WTC11 (cell line): ENCODE data around the gene ANKRD1. TPM values are rescaled to one million over a fixed set of nuclear protein-coding genes. Genes with fewer than 3 reads are reported as not detected.

Experiments used
- ARID4B ChIP-seq: sonication (generic); formaldehyde crosslinking; IDR thresholded peaks from 2 replicates; pipeline ENCODE4 v1.8.0; 2023; ENCODE audit warnings: missing genetic modification reagents, mild to moderate bottlenecking, borderline replicate concordance
- ELF4 ChIP-seq: sonication (generic); formaldehyde crosslinking; IDR thresholded peaks from 2 replicates; pipeline ENCODE4 v1.8.1; 2022; ENCODE audit warnings: low read depth, mild to moderate bottlenecking, moderate library complexity, missing genetic modification reagents
- EMX1 ChIP-seq: fragments of 250-450 bp; sonication (Bioruptor Pico); IDR thresholded peaks from 2 replicates; pipeline ENCODE4 v1.8.0; 2021; ENCODE audit warnings: mild to moderate bottlenecking
- ETV6 ChIP-seq: sonication (generic); formaldehyde crosslinking; IDR thresholded peaks from 2 replicates; pipeline ENCODE4 v1.8.1; 2022; ENCODE audit warnings: mild to moderate bottlenecking, missing genetic modification reagents
- FOXJ3 ChIP-seq: sonication (generic); formaldehyde crosslinking; IDR thresholded peaks from 2 replicates; pipeline ENCODE4 v1.9.0; 2021; ENCODE audit warnings: missing genetic modification reagents, mild to moderate bottlenecking, borderline replicate concordance
- KAT7 ChIP-seq: sonication (generic); formaldehyde crosslinking; IDR thresholded peaks from 2 replicates; pipeline ENCODE4 v1.8.1; 2023; ENCODE audit warnings: missing genetic modification reagents, mild to moderate bottlenecking, borderline replicate concordance
- MAX ChIP-seq: sonication (generic); formaldehyde crosslinking; IDR thresholded peaks from 2 replicates; pipeline ENCODE4 v1.8.0; 2022; ENCODE audit warnings: mild to moderate bottlenecking, missing genetic modification reagents
- NFE2L1 ChIP-seq: sonication (generic); formaldehyde crosslinking; IDR thresholded peaks from 2 replicates; pipeline ENCODE4 v1.8.1; 2023; ENCODE audit warnings: missing genetic modification reagents
- NR1H2 ChIP-seq: sonication (generic); formaldehyde crosslinking; IDR thresholded peaks from 2 replicates; pipeline ENCODE4 v1.9.0; 2021; ENCODE audit warnings: mild to moderate bottlenecking, moderate library complexity, missing genetic modification reagents
- OVOL2 ChIP-seq: fragments of 250-450 bp; sonication (Bioruptor Pico); IDR thresholded peaks from 2 replicates; pipeline ENCODE4 v1.9.0; 2021; ENCODE audit warnings: mild to moderate bottlenecking, borderline replicate concordance
- SMAD3 ChIP-seq: sonication (generic); formaldehyde crosslinking; IDR thresholded peaks from 2 replicates; pipeline ENCODE4 v1.8.0; 2022; ENCODE audit warnings: missing genetic modification reagents, mild to moderate bottlenecking, borderline replicate concordance
- SMAD4 ChIP-seq: sonication (generic); formaldehyde crosslinking; IDR thresholded peaks from 2 replicates; pipeline ENCODE4 v1.8.0; 2022; ENCODE audit warnings: mild to moderate bottlenecking, missing genetic modification reagents
- TEAD1 ChIP-seq: sonication (generic); formaldehyde crosslinking; IDR thresholded peaks from 2 replicates; pipeline ENCODE4 v1.8.0; 2022; ENCODE audit warnings: mild to moderate bottlenecking, missing genetic modification reagents
- TEAD4 ChIP-seq: sonication (generic); formaldehyde crosslinking; IDR thresholded peaks from 2 replicates; pipeline ENCODE4 v1.8.0; 2022; ENCODE audit warnings: mild to moderate bottlenecking, missing genetic modification reagents
- TP53 ChIP-seq: sonication (generic); formaldehyde crosslinking; IDR thresholded peaks from 2 replicates; pipeline ENCODE4 v1.8.1; 2023; ENCODE audit warnings: mild to moderate bottlenecking, missing genetic modification reagents
- ZMAT4 ChIP-seq: fragments of 250-450 bp; sonication (Bioruptor Pico); IDR thresholded peaks from 2 replicates; pipeline ENCODE4 v1.9.0; 2021; ENCODE audit warnings: mild to moderate bottlenecking
- ZNF263 ChIP-seq: sonication (generic); formaldehyde crosslinking; IDR thresholded peaks from 2 replicates; pipeline ENCODE4 v1.8.1; 2022; ENCODE audit warnings: low read depth, mild to moderate bottlenecking, moderate library complexity, missing genetic modification reagents
- ZNF317 ChIP-seq: sonication (generic); formaldehyde crosslinking; IDR thresholded peaks from 2 replicates; pipeline ENCODE4 v1.8.1; 2023; ENCODE audit warnings: low read depth, mild to moderate bottlenecking, moderate library complexity, missing genetic modification reagents, borderline replicate concordance
- total RNA-seq: library from RNA; stranded (reverse); gene quantifications from 3 replicates; pipeline ENCODE4 v1.2.3, GENCODE V29; 2021
- TF ChIP-seq, protein P1 (sequence below): sonication (generic); formaldehyde crosslinking; IDR thresholded peaks from 2 replicates; pipeline ENCODE4 v1.8.0; 2023; ENCODE audit warnings: missing genetic modification reagents
- TF ChIP-seq, protein P2 (sequence below): sonication (generic); formaldehyde crosslinking; IDR thresholded peaks from 2 replicates; pipeline ENCODE4 v1.8.1; 2023; ENCODE audit warnings: mild to moderate bottlenecking, missing genetic modification reagents
- TF ChIP-seq, protein P3 (sequence below): fragments of 250-450 bp; sonication (Bioruptor Pico); IDR thresholded peaks from 2 replicates; pipeline ENCODE4 v1.9.0; 2021; ENCODE audit warnings: mild to moderate bottlenecking, borderline replicate concordance
- TF ChIP-seq, protein P4 (sequence below): sonication (generic); formaldehyde crosslinking; IDR thresholded peaks from 2 replicates; pipeline ENCODE4 v1.8.0; 2022; ENCODE audit warnings: mild to moderate bottlenecking, missing genetic modification reagents
- TF ChIP-seq, protein P5 (sequence below): sonication (generic); formaldehyde crosslinking; IDR thresholded peaks from 2 replicates; pipeline ENCODE4 v1.8.0; 2022; ENCODE audit warnings: mild to moderate bottlenecking, missing genetic modification reagents

The ANKRD1 gene
- total RNA-seq, 1 experiment from 2014 or later: not detected

GRCh38 chr10:90925079-90926029, 4.5 kb upstream of the ANKRD1 start (continued):
- TF ChIP-seq TP53 (CRISPR knock-in tag) (0 out of 2 replicates have a peak, but pooled peaks have one; percentile 26), SMAD4 (no peak), NFE2L1 (CRISPR knock-in tag) (peak; percentile 61; the same call in 1 of the 2 replicates), KAT7 (CRISPR knock-in tag) (no peak), NR1H2 (CRISPR knock-in tag) (no peak), ELF4 (CRISPR knock-in tag) (no peak), ZMAT4 (CRISPR knock-in tag) (peak; percentile 83; the same call in 1 of the 2 replicates), OVOL2 (CRISPR knock-in tag) (no peak), EMX1 (CRISPR knock-in tag) (no peak), MAX (0 out of 2 replicates have a peak, but pooled peaks have one; percentile 24), ARID4B (peak; percentile 74; the same call in 1 of the 2 replicates), ZNF263 (no peak), SMAD3 (CRISPR knock-in tag) (peak; percentile 58; the same call in 1 of the 2 replicates), ETV6 (CRISPR knock-in tag) (peak; percentile 84; the same call in 1 of the 2 replicates), TEAD1 (CRISPR knock-in tag) (peak; percentile 98), ZNF317 (CRISPR knock-in tag) (no peak), FOXJ3 (CRISPR knock-in tag) (peak; percentile 82; the same call in 1 of the 2 replicates), TEAD4 (CRISPR knock-in tag) (peak; percentile 89)
- TF ChIP-seq, protein P1, sequence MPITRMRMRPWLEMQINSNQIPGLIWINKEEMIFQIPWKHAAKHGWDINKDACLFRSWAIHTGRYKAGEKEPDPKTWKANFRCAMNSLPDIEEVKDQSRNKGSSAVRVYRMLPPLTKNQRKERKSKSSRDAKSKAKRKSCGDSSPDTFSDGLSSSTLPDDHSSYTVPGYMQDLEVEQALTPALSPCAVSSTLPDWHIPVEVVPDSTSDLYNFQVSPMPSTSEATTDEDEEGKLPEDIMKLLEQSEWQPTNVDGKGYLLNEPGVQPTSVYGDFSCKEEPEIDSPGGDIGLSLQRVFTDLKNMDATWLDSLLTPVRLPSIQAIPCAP (CRISPR knock-in tag): 0 out of 2 replicates have a peak, but pooled peaks have one; percentile 70
- TF ChIP-seq, protein P2, sequence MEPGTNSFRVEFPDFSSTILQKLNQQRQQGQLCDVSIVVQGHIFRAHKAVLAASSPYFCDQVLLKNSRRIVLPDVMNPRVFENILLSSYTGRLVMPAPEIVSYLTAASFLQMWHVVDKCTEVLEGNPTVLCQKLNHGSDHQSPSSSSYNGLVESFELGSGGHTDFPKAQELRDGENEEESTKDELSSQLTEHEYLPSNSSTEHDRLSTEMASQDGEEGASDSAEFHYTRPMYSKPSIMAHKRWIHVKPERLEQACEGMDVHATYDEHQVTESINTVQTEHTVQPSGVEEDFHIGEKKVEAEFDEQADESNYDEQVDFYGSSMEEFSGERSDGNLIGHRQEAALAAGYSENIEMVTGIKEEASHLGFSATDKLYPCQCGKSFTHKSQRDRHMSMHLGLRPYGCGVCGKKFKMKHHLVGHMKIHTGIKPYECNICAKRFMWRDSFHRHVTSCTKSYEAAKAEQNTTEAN (CRISPR knock-in tag): peak; percentile 96
- TF ChIP-seq, protein P3, sequence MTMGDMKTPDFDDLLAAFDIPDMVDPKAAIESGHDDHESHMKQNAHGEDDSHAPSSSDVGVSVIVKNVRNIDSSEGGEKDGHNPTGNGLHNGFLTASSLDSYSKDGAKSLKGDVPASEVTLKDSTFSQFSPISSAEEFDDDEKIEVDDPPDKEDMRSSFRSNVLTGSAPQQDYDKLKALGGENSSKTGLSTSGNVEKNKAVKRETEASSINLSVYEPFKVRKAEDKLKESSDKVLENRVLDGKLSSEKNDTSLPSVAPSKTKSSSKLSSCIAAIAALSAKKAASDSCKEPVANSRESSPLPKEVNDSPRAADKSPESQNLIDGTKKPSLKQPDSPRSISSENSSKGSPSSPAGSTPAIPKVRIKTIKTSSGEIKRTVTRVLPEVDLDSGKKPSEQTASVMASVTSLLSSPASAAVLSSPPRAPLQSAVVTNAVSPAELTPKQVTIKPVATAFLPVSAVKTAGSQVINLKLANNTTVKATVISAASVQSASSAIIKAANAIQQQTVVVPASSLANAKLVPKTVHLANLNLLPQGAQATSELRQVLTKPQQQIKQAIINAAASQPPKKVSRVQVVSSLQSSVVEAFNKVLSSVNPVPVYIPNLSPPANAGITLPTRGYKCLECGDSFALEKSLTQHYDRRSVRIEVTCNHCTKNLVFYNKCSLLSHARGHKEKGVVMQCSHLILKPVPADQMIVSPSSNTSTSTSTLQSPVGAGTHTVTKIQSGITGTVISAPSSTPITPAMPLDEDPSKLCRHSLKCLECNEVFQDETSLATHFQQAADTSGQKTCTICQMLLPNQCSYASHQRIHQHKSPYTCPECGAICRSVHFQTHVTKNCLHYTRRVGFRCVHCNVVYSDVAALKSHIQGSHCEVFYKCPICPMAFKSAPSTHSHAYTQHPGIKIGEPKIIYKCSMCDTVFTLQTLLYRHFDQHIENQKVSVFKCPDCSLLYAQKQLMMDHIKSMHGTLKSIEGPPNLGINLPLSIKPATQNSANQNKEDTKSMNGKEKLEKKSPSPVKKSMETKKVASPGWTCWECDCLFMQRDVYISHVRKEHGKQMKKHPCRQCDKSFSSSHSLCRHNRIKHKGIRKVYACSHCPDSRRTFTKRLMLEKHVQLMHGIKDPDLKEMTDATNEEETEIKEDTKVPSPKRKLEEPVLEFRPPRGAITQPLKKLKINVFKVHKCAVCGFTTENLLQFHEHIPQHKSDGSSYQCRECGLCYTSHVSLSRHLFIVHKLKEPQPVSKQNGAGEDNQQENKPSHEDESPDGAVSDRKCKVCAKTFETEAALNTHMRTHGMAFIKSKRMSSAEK (CRISPR knock-in tag): peak; percentile 42; the same call in 1 of the 2 replicates
- TF ChIP-seq, protein P4, sequence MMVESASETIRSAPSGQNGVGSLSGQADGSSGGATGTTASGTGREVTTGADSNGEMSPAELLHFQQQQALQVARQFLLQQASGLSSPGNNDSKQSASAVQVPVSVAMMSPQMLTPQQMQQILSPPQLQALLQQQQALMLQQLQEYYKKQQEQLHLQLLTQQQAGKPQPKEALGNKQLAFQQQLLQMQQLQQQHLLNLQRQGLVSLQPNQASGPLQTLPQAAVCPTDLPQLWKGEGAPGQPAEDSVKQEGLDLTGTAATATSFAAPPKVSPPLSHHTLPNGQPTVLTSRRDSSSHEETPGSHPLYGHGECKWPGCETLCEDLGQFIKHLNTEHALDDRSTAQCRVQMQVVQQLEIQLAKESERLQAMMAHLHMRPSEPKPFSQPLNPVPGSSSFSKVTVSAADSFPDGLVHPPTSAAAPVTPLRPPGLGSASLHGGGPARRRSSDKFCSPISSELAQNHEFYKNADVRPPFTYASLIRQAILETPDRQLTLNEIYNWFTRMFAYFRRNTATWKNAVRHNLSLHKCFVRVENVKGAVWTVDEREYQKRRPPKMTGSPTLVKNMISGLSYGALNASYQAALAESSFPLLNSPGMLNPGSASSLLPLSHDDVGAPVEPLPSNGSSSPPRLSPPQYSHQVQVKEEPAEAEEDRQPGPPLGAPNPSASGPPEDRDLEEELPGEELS (CRISPR knock-in tag): peak; percentile 70; the same call in 1 of the 2 replicates
- TF ChIP-seq, protein P5, sequence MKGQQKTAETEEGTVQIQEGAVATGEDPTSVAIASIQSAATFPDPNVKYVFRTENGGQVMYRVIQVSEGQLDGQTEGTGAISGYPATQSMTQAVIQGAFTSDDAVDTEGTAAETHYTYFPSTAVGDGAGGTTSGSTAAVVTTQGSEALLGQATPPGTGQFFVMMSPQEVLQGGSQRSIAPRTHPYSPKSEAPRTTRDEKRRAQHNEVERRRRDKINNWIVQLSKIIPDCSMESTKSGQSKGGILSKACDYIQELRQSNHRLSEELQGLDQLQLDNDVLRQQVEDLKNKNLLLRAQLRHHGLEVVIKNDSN (CRISPR knock-in tag): peak; percentile 73
